RKO (cell line): ENCODE measurements around the gene EEF1E1.

ENCODE experiments used
- DNase-seq: peaks from one replicate; pipeline ENCODE4 v3.0.0-alpha.2; 2016; ENCODE audit warnings: low spot score

The EEF1E1 gene

GRCh38 chr6:8087870-8088754 lies 14.2 kb downstream of the EEF1E1 start:
- no peak for DNase-seq

- no peak for DNase-seq
Observed at GRCh38 chr6:8086755-8087306, 15.5 kb downstream of the EEF1E1 start.

- peak; percentile 73 for DNase-seq
Observed at GRCh38 chr6:8085053-8085511, 17.3 kb downstream of the EEF1E1 start.

GRCh38 chr6:8084586-8084985 lies 17.8 kb downstream of the EEF1E1 start:
- DNase-seq: no peak

- peak; percentile 81 for DNase-seq
Observed at GRCh38 chr6:8082954-8083858, 19.1 kb downstream of the EEF1E1 start.

GRCh38 chr6:8082572-8082953 lies 19.8 kb downstream of the EEF1E1 start:
- DNase-seq: no peak

GRCh38 chr6:8080362-8081151 lies 21.8 kb downstream of the EEF1E1 start:
- no peak for DNase-seq

GRCh38 chr6:8079126-8079525 lies 23.2 kb downstream of the EEF1E1 start:
- no peak for DNase-seq

- DNase-seq: no peak
Observed at GRCh38 chr6:8077991-8078390, 24.4 kb downstream of the EEF1E1 start.

GRCh38 chr6:8075704-8076103 lies 26.6 kb downstream of the EEF1E1 start:
- no peak for DNase-seq

- DNase-seq: no peak
Observed at GRCh38 chr6:8075185-8075584, 27.2 kb downstream of the EEF1E1 start.

- DNase-seq: no peak
Observed at GRCh38 chr6:8074213-8074612, 28.1 kb downstream of the EEF1E1 start.

GRCh38 chr6:8073758-8074157 lies 28.6 kb downstream of the EEF1E1 start:
- DNase-seq: no peak

GRCh38 chr6:8070718-8071117 lies 31.6 kb downstream of the EEF1E1 start:
- DNase-seq: no peak

GRCh38 chr6:8069631-8070284 lies 32.6 kb downstream of the EEF1E1 start:
- DNase-seq: no peak

GRCh38 chr6:8069151-8069550 lies 33.2 kb downstream of the EEF1E1 start:
- no peak for DNase-seq

- DNase-seq: peak; percentile 27
Observed at GRCh38 chr6:8066108-8066507, 36.2 kb downstream of the EEF1E1 start.

- no peak for DNase-seq
Observed at GRCh38 chr6:8065519-8065911, 36.8 kb downstream of the EEF1E1 start.

GRCh38 chr6:8064638-8065518 lies 37.5 kb downstream of the EEF1E1 start:
- DNase-seq: no peak
